Left lobe of liver (tissue), 2 donors: ENCODE data around the gene FGF19. TPM values are rescaled to one million over a fixed set of nuclear protein-coding genes. Genes with fewer than 3 reads are reported as not detected.
A peak's percentile ranks its signal among the peaks of the same experiment; 100 is the strongest.

Source experiments
- ATAC-seq: fragments of 200-7000 bp; cut with Tn5 transposase; one replicate; pipeline ENCODE4 v1.9.1; 2020; ENCODE audit warnings: mild to moderate bottlenecking, moderate library complexity
- DNase-seq: peaks from one replicate; pipeline ENCODE4 v3.0.0-alpha.2; 2020; ENCODE audit warnings: low spot score
- total RNA-seq: library from RNA; stranded (reverse); gene quantifications from one replicate; pipeline ENCODE4 v1.2.1, GENCODE V29; 2021
- donor health status: DM: no; HTN: no; CAD: no; lungs with moderate emphysema.
- donor health status: DM: no; HTN: yes; CAD: no.

Gene FGF19
- total RNA-seq, 1 donor from 2014 or later, result 0.15 TPM

- no peak for DNase-seq
- ATAC-seq, result no peak
These were observed 15.1 kb upstream of the FGF19 start for GRCh38 chr11:69718912-69719311.

- ATAC-seq (peak; percentile 51), DNase-seq (no peak)
These were observed 14.3 kb upstream of the FGF19 start for GRCh38 chr11:69718147-69718546.

- DNase-seq, result no peak
- no peak for ATAC-seq
These were observed 13.3 kb upstream of the FGF19 start for GRCh38 chr11:69716891-69717747.

GRCh38 chr11:69716099-69716498 is 12.3 kb upstream of the FGF19 start:
- DNase-seq (no peak), ATAC-seq (no peak)

GRCh38 chr11:69715446-69715845 is 11.6 kb upstream of the FGF19 start:
- DNase-seq (no peak), ATAC-seq (no peak)

GRCh38 chr11:69711822-69712801 is 8.3 kb upstream of the FGF19 start:
- ATAC-seq, result no peak
- DNase-seq, result no peak

GRCh38 chr11:69708736-69709401 is 5.0 kb upstream of the FGF19 start:
- no peak for ATAC-seq
- DNase-seq, result no peak

- ATAC-seq, result no peak
- no peak for DNase-seq
These were observed 3.4 kb upstream of the FGF19 start for GRCh38 chr11:69707176-69707575.

- no peak for ATAC-seq
- DNase-seq, result no peak
These were observed 2.3 kb upstream of the FGF19 start for GRCh38 chr11:69705901-69706787.

- no peak for DNase-seq
These were observed 1.6 kb upstream of the FGF19 start for GRCh38 chr11:69705351-69705811.

GRCh38 chr11:69704508-69705253 is 859 bp upstream of the FGF19 start:
- DNase-seq (no peak), ATAC-seq (no peak)

More at GRCh38 chr11:69705351-69705811, 1.6 kb upstream of the FGF19 start:
- no peak for ATAC-seq

GRCh38 chr11:69703453-69703767 is 412 bp downstream of the FGF19 start:
- ATAC-seq, result no peak
- DNase-seq, result no peak

- DNase-seq (no peak), ATAC-seq (no peak)
These were observed 911 bp downstream of the FGF19 start for GRCh38 chr11:69702769-69703452.

GRCh38 chr11:69702239-69702691 is 1.6 kb downstream of the FGF19 start:
- no peak for DNase-seq
- no peak for ATAC-seq

GRCh38 chr11:69700278-69701140 is 3.3 kb downstream of the FGF19 start:
- ATAC-seq (peak; percentile 92), DNase-seq (peak; percentile 85)

GRCh38 chr11:69699213-69699612 is 4.6 kb downstream of the FGF19 start:
- DNase-seq (no peak), ATAC-seq (no peak)

GRCh38 chr11:69698362-69698761 is 5.5 kb downstream of the FGF19 start:
- no peak for ATAC-seq
- DNase-seq, result no peak

- ATAC-seq, result no peak
- no peak for DNase-seq
These were observed 6.0 kb downstream of the FGF19 start for GRCh38 chr11:69697861-69698260.
